Measurements from ENCODE around the gene KLF9.

KLF9 gene

GRCh38 chr9:70419556-70420440 is 5.3 kb upstream of the KLF9 start:
- peak overlapping the region in 1 of 2 experiments; percentile 100 for H3K14ac ChIP-seq (ENCODE audit: low read length in 2 of 2)
- 1% methylated on average over 47 of the region's 60 CpGs for WGBS
- H3K4me2 ChIP-seq (ENCODE audit: low read length, poor library complexity, severe bottlenecking): peak overlapping the region; percentile 98

GRCh38 chr9:70418822-70419555 is 4.5 kb upstream of the KLF9 start:
- WGBS: 1% methylated on average over 60 of the region's 65 CpGs
- H3K23ac ChIP-seq (ENCODE audit: low read length in 2 of 2): no peak overlapping the region

More at GRCh38 chr9:70419556-70420440, 5.3 kb upstream of the KLF9 start:
- H3K9me3 ChIP-seq (ENCODE audit: control insufficient read depth, low read length): no peaks in the 10 kb centered on the region
- peak overlapping the region; percentile 49 to 84 for H3K4me3 ChIP-seq (ENCODE audit: insufficient read depth in 1 of 2, low read depth in 1 of 2, low read length in 2 of 2)
- peak overlapping the region; percentile 98 for H3K9ac ChIP-seq (ENCODE audit: low read length)
- H3K4me1 ChIP-seq (ENCODE audit: control insufficient read depth, insufficient read depth, low read depth, low read length): peaks cover 21% of the 10 kb centered on the region
- peak overlapping the region; percentile 98 for H3K4ac ChIP-seq (ENCODE audit: low read depth in 1 of 2, low read length in 2 of 2)
- H2BK5ac ChIP-seq (ENCODE audit: low read depth, low read length, poor library complexity, severe bottlenecking): peak overlapping the region; percentile 97
- peak overlapping the region; percentile 96 for H3K27ac ChIP-seq (ENCODE audit: low read length, poor library complexity, severe bottlenecking)
- H2BK120ac ChIP-seq (ENCODE audit: low read depth, low read length): peak overlapping the region; percentile 98
- DNase-seq: peak; percentile 99
- peak overlapping the region; percentile 69 to 97 for H2BK12ac ChIP-seq (ENCODE audit: low read length in 2 of 2)
- H2AK5ac ChIP-seq (ENCODE audit: low read length, severe bottlenecking): peak overlapping the region; percentile 90
- no peaks in the 10 kb centered on the region for H3K27me3 ChIP-seq (ENCODE audit: control insufficient read depth in 1 of 2, insufficient read depth in 1 of 2, low read length in 2 of 2)
- peak overlapping the region; percentile 100 for H4K8ac ChIP-seq (ENCODE audit: low read length)
- peak overlapping the region; percentile 98 to 100 for H3K18ac ChIP-seq (ENCODE audit: low read depth in 1 of 2, low read length in 2 of 2)
- H4K91ac ChIP-seq (ENCODE audit: low read length): peak overlapping the region; percentile 99
- H3K79me1 ChIP-seq (replicated peaks; ENCODE audit: low read length, poor library complexity, severe bottlenecking): no peaks in the 10 kb centered on the region
- H2BK15ac ChIP-seq (ENCODE audit: low read depth, poor library complexity, severe bottlenecking): peak overlapping the region; percentile 99
- peak overlapping the region in 1 of 2 experiments; percentile 34 for H3K23ac ChIP-seq (ENCODE audit: low read length in 2 of 2)
- no peak overlapping the region for H2AFZ ChIP-seq (ENCODE audit: low read depth, low read length)
- no peaks in the 10 kb centered on the region for H3K36me3 ChIP-seq (ENCODE audit: control insufficient read depth in 1 of 2, insufficient read depth in 2 of 2, low read depth in 1 of 2, low read length in 2 of 2)

GRCh38 chr9:70415476-70415875 is 1.0 kb upstream of the KLF9 start:
- Histone ChIP-seq H3K27me3 (ENCODE audit: control insufficient read depth in 1 of 2, insufficient read depth in 1 of 2, low read length in 2 of 2) (no peaks in the 10 kb centered on the region), H4K8ac (ENCODE audit: low read length) (no peak overlapping the region), H2AK5ac (ENCODE audit: low read length, severe bottlenecking) (no peak overlapping the region), H2BK120ac (ENCODE audit: low read depth, low read length) (no peak overlapping the region), H3K27ac (ENCODE audit: low read length, poor library complexity, severe bottlenecking) (no peak overlapping the region), H3K4ac (ENCODE audit: low read depth in 1 of 2, low read length in 2 of 2) (no peak overlapping the region), H3K14ac (ENCODE audit: low read length in 2 of 2) (no peak overlapping the region), H2BK15ac (ENCODE audit: low read depth, poor library complexity, severe bottlenecking) (no peak overlapping the region), H3K9ac (ENCODE audit: low read length) (peak overlapping the region; percentile 98), H3K4me1 (ENCODE audit: control insufficient read depth, insufficient read depth, low read depth, low read length) (peaks cover 24% of the 10 kb centered on the region), H3K23ac (ENCODE audit: low read length in 2 of 2) (no peak overlapping the region), H3K18ac (ENCODE audit: low read depth in 1 of 2, low read length in 2 of 2) (no peak overlapping the region), H3K36me3 (ENCODE audit: control insufficient read depth in 1 of 2, insufficient read depth in 2 of 2, low read depth in 1 of 2, low read length in 2 of 2) (no peaks in the 10 kb centered on the region), H3K4me2 (ENCODE audit: low read length, poor library complexity, severe bottlenecking) (no peak overlapping the region), H2BK5ac (ENCODE audit: low read depth, low read length, poor library complexity, severe bottlenecking) (no peak overlapping the region), H2BK12ac (ENCODE audit: low read length in 2 of 2) (peak overlapping the region in 1 of 2 experiments; percentile 80), H3K79me1 (replicated peaks; ENCODE audit: low read length, poor library complexity, severe bottlenecking) (peaks cover 2% of the 10 kb centered on the region), H3K4me3 (ENCODE audit: insufficient read depth in 1 of 2, low read depth in 1 of 2, low read length in 2 of 2) (peak overlapping the region in 1 of 2 experiments; percentile 93), H4K91ac (ENCODE audit: low read length) (no peak overlapping the region), H2AFZ (ENCODE audit: low read depth, low read length) (no peak overlapping the region), H3K9me3 (ENCODE audit: control insufficient read depth, low read length) (no peaks in the 10 kb centered on the region)
- no peak for DNase-seq
- 93% methylated on average over 3 of the region's 5 CpGs for WGBS

More at GRCh38 chr9:70418822-70419555, 4.5 kb upstream of the KLF9 start:
- Histone ChIP-seq H2BK15ac (ENCODE audit: low read depth, poor library complexity, severe bottlenecking) (peak overlapping the region; percentile 99), H3K9me3 (ENCODE audit: control insufficient read depth, low read length) (no peaks in the 10 kb centered on the region), H3K27ac (ENCODE audit: low read length, poor library complexity, severe bottlenecking) (peak overlapping the region; percentile 90), H2BK5ac (ENCODE audit: low read depth, low read length, poor library complexity, severe bottlenecking) (peak overlapping the region; percentile 91), H3K36me3 (ENCODE audit: control insufficient read depth in 1 of 2, insufficient read depth in 2 of 2, low read depth in 1 of 2, low read length in 2 of 2) (no peaks in the 10 kb centered on the region), H2BK12ac (ENCODE audit: low read length in 2 of 2) (peak overlapping the region; percentile 91 to 100), H3K4me2 (ENCODE audit: low read length, poor library complexity, severe bottlenecking) (peak overlapping the region; percentile 86), H4K8ac (ENCODE audit: low read length) (peak overlapping the region; percentile 96), H3K4me1 (ENCODE audit: control insufficient read depth, insufficient read depth, low read depth, low read length) (peaks cover 21% of the 10 kb centered on the region), H3K27me3 (ENCODE audit: control insufficient read depth in 1 of 2, insufficient read depth in 1 of 2, low read length in 2 of 2) (no peaks in the 10 kb centered on the region), H3K4ac (ENCODE audit: low read depth in 1 of 2, low read length in 2 of 2) (peak overlapping the region; percentile 88 to 98), H4K91ac (ENCODE audit: low read length) (peak overlapping the region; percentile 98), H3K9ac (ENCODE audit: low read length) (peak overlapping the region; percentile 98), H2AK5ac (ENCODE audit: low read length, severe bottlenecking) (no peak overlapping the region), H3K4me3 (ENCODE audit: insufficient read depth in 1 of 2, low read depth in 1 of 2, low read length in 2 of 2) (peak overlapping the region; percentile 41 to 81), H3K14ac (ENCODE audit: low read length in 2 of 2) (no peak overlapping the region), H3K79me1 (replicated peaks; ENCODE audit: low read length, poor library complexity, severe bottlenecking) (no peaks in the 10 kb centered on the region), H2AFZ (ENCODE audit: low read depth, low read length) (peak overlapping the region; percentile 3), H2BK120ac (ENCODE audit: low read depth, low read length) (peak overlapping the region; percentile 98), H3K18ac (ENCODE audit: low read depth in 1 of 2, low read length in 2 of 2) (peak overlapping the region; percentile 96 to 97)
- DNase-seq: peak; percentile 99

GRCh38 chr9:70415041-70415440 is 584 bp upstream of the KLF9 start:
- Histone ChIP-seq H3K27ac (ENCODE audit: low read length, poor library complexity, severe bottlenecking) (no peak overlapping the region), H3K9me3 (ENCODE audit: control insufficient read depth, low read length) (no peaks in the 10 kb centered on the region), H4K8ac (ENCODE audit: low read length) (no peak overlapping the region), H4K91ac (ENCODE audit: low read length) (no peak overlapping the region), H2BK12ac (ENCODE audit: low read length in 2 of 2) (no peak overlapping the region), H2AFZ (ENCODE audit: low read depth, low read length) (no peak overlapping the region), H3K18ac (ENCODE audit: low read depth in 1 of 2, low read length in 2 of 2) (no peak overlapping the region), H3K4me2 (ENCODE audit: low read length, poor library complexity, severe bottlenecking) (no peak overlapping the region), H2AK5ac (ENCODE audit: low read length, severe bottlenecking) (no peak overlapping the region), H2BK5ac (ENCODE audit: low read depth, low read length, poor library complexity, severe bottlenecking) (no peak overlapping the region), H3K4me1 (ENCODE audit: control insufficient read depth, insufficient read depth, low read depth, low read length) (peaks cover 21% of the 10 kb centered on the region), H3K9ac (ENCODE audit: low read length) (peak overlapping the region; percentile 98), H3K36me3 (ENCODE audit: control insufficient read depth in 1 of 2, insufficient read depth in 2 of 2, low read depth in 1 of 2, low read length in 2 of 2) (no peaks in the 10 kb centered on the region), H3K79me1 (replicated peaks; ENCODE audit: low read length, poor library complexity, severe bottlenecking) (peaks cover 2% of the 10 kb centered on the region), H3K27me3 (ENCODE audit: control insufficient read depth in 1 of 2, insufficient read depth in 1 of 2, low read length in 2 of 2) (no peaks in the 10 kb centered on the region), H3K4ac (ENCODE audit: low read depth in 1 of 2, low read length in 2 of 2) (no peak overlapping the region), H3K23ac (ENCODE audit: low read length in 2 of 2) (no peak overlapping the region), H3K14ac (ENCODE audit: low read length in 2 of 2) (no peak overlapping the region), H2BK120ac (ENCODE audit: low read depth, low read length) (no peak overlapping the region), H2BK15ac (ENCODE audit: low read depth, poor library complexity, severe bottlenecking) (no peak overlapping the region), H3K4me3 (ENCODE audit: insufficient read depth in 1 of 2, low read depth in 1 of 2, low read length in 2 of 2) (peak overlapping the region in 1 of 2 experiments; percentile 93)
- 40% methylated on average over 1 of the region's 2 CpGs for WGBS
- DNase-seq: peak; percentile 21

All from mesenchymal stem cell (in vitro differentiated cells and primary cell).